ENCODE measurements around the gene KRT86. TPM values are rescaled to one million over a fixed set of nuclear protein-coding genes. Genes with fewer than 3 reads are reported as not detected.
"Not testable (repeated sequence)": the region's sequence is repeated elsewhere in the genome, so short reads cannot be mapped to it uniquely, and the experiment has no call there.

KRT86 gene
- total RNA-seq, 1 donor from 2014 or later = 0.16 TPM

GRCh38 chr12:52256584-52256935, 17.9 kb upstream of the KRT86 start:
- Mint-ChIP-seq H3K27me3 (ENCODE audit: low read depth) (peaks cover 68% of the 10 kb centered on the region), H3K4me1 (peaks cover 18% of the 10 kb centered on the region), H3K9me3 (no peaks in the 10 kb centered on the region), H3K36me3 (no peaks in the 10 kb centered on the region), H3K4me3 (no peak overlapping the region), H3K27ac (no peak overlapping the region)
- no peak for TF ChIP-seq CTCF (IDR thresholded peaks at IDR 0.05; ENCODE audit: unreplicated experiment)
- DNase-seq (ENCODE audit: low spot score in 2 of 2, unreplicated experiment in 2 of 2) = no peak

GRCh38 chr12:52257074-52257551, 17.3 kb upstream of the KRT86 start:
- no peak for TF ChIP-seq CTCF (IDR thresholded peaks at IDR 0.05; ENCODE audit: unreplicated experiment)
- Mint-ChIP-seq H3K27ac (no peak overlapping the region), H3K4me1 (peaks cover 23% of the 10 kb centered on the region), H3K36me3 (no peaks in the 10 kb centered on the region), H3K4me3 (no peak overlapping the region), H3K27me3 (ENCODE audit: low read depth) (peaks cover 62% of the 10 kb centered on the region), H3K9me3 (no peaks in the 10 kb centered on the region)
- no peak for DNase-seq (ENCODE audit: low spot score in 2 of 2, unreplicated experiment in 2 of 2)

GRCh38 chr12:52257922-52258321, 16.5 kb upstream of the KRT86 start:
- not testable (repeated sequence) for H3K4me3 Mint-ChIP-seq; DNase-seq (ENCODE audit: low spot score in 2 of 2, unreplicated experiment in 2 of 2); H3K9me3 Mint-ChIP-seq; H3K27ac Mint-ChIP-seq; H3K36me3 Mint-ChIP-seq
- peaks cover 23% of the 10 kb centered on the region for H3K4me1 Mint-ChIP-seq
- peaks cover 62% of the 10 kb centered on the region for H3K27me3 Mint-ChIP-seq (ENCODE audit: low read depth)

GRCh38 chr12:52258335-52258901, 16.0 kb upstream of the KRT86 start:
- H3K9me3 Mint-ChIP-seq = no peaks in the 10 kb centered on the region
- peaks cover 59% of the 10 kb centered on the region for H3K27me3 Mint-ChIP-seq (ENCODE audit: low read depth)
- no peaks in the 10 kb centered on the region for H3K36me3 Mint-ChIP-seq
- peaks cover 23% of the 10 kb centered on the region for H3K4me1 Mint-ChIP-seq
- TF ChIP-seq CTCF (IDR thresholded peaks at IDR 0.05; ENCODE audit: unreplicated experiment) = no peak
- H3K27ac Mint-ChIP-seq = no peak overlapping the region
- DNase-seq (ENCODE audit: low spot score in 2 of 2, unreplicated experiment in 2 of 2) = no peak
- H3K4me3 Mint-ChIP-seq = no peak overlapping the region

- Mint-ChIP-seq H3K27me3 (ENCODE audit: low read depth) (peaks cover 52% of the 10 kb centered on the region), H3K4me3 (no peak overlapping the region)
Measured at GRCh38 chr12:52259657-52260243, 14.7 kb upstream of the KRT86 start.

More at GRCh38 chr12:52259657-52260243, 14.7 kb upstream of the KRT86 start:
- no peaks in the 10 kb centered on the region for H3K36me3 Mint-ChIP-seq
- no peak for TF ChIP-seq CTCF (IDR thresholded peaks at IDR 0.05; ENCODE audit: unreplicated experiment)
- DNase-seq (ENCODE audit: low spot score in 2 of 2, unreplicated experiment in 2 of 2) = no peak
- H3K27ac Mint-ChIP-seq = no peak overlapping the region
- no peaks in the 10 kb centered on the region for H3K9me3 Mint-ChIP-seq
- H3K4me1 Mint-ChIP-seq = peaks cover 23% of the 10 kb centered on the region

Measured in mesothelial cell of epicardium (in vitro differentiated cells).